ENCODE data around the gene PCDH10. TPM values are rescaled to one million over a fixed set of nuclear protein-coding genes. Genes with fewer than 3 reads are reported as not detected.
"Not testable (repeated sequence)": the region's sequence is repeated elsewhere in the genome, so short reads cannot be mapped to it uniquely, and the experiment has no call there.

The PCDH10 gene
- total RNA-seq, 2 donors from 2014 or later = 0.22 to 0.37 TPM

- H3K4me3 ChIP-seq = no peak overlapping the region
- H3K9ac ChIP-seq (ENCODE audit: low read depth in 2 of 2, low read length in 2 of 2) = no peak overlapping the region
- H3K9me3 ChIP-seq = no peaks in the 10 kb centered on the region
- no peak for DNase-seq
- H3K36me3 ChIP-seq = no peaks in the 10 kb centered on the region
- intact Hi-C loops (cut with DNase I) = no loop called here
- H3K27ac ChIP-seq = no peak overlapping the region
- no peak for TF ChIP-seq CTCF (IDR thresholded peaks at IDR 0.05)
- H3K4me1 ChIP-seq = no peaks in the 10 kb centered on the region
- H3K27me3 ChIP-seq = no peaks in the 10 kb centered on the region
These were observed 40.0 kb downstream of the PCDH10 start for GRCh38 chr4:133189147-133189517.

GRCh38 chr4:133190098-133190497 is 41.0 kb downstream of the PCDH10 start:
- Histone ChIP-seq H3K9ac (ENCODE audit: low read depth in 2 of 2, low read length in 2 of 2) (no peak overlapping the region), H3K27me3 (no peaks in the 10 kb centered on the region), H3K36me3 (no peaks in the 10 kb centered on the region), H3K27ac (no peak overlapping the region), H3K4me1 (no peaks in the 10 kb centered on the region), H3K4me3 (no peak overlapping the region), H3K9me3 (no peaks in the 10 kb centered on the region)
- intact Hi-C loops (cut with DNase I) = no loop called here
- no peak for TF ChIP-seq CTCF (IDR thresholded peaks at IDR 0.05)
- DNase-seq = no peak

GRCh38 chr4:133208694-133209285 is 59.7 kb downstream of the PCDH10 start:
- H3K4me1 ChIP-seq = no peaks in the 10 kb centered on the region
- TF ChIP-seq CTCF (IDR thresholded peaks at IDR 0.05) = no peak
- intact Hi-C loops (cut with DNase I) = no loop called here
- no peak for DNase-seq
- no peaks in the 10 kb centered on the region for H3K36me3 ChIP-seq
- no peaks in the 10 kb centered on the region for H3K9me3 ChIP-seq
- no peak overlapping the region for H3K4me3 ChIP-seq
- no peaks in the 10 kb centered on the region for H3K27me3 ChIP-seq
- no peak overlapping the region for H3K27ac ChIP-seq
- no peak overlapping the region for H3K9ac ChIP-seq (ENCODE audit: low read depth in 2 of 2, low read length in 2 of 2)

GRCh38 chr4:133233922-133234321 is 84.8 kb downstream of the PCDH10 start:
- no peak for TF ChIP-seq CTCF (IDR thresholded peaks at IDR 0.05)
- no peaks in the 10 kb centered on the region for H3K36me3 ChIP-seq
- H3K4me1 ChIP-seq = no peaks in the 10 kb centered on the region
- DNase-seq = no peak
- intact Hi-C loops (cut with DNase I) = no loop called here
- H3K4me3 ChIP-seq = no peak overlapping the region
- no peaks in the 10 kb centered on the region for H3K9me3 ChIP-seq
- H3K9ac ChIP-seq (ENCODE audit: low read depth in 2 of 2, low read length in 2 of 2) = no peak overlapping the region
- H3K27ac ChIP-seq = no peak overlapping the region
- no peaks in the 10 kb centered on the region for H3K27me3 ChIP-seq

GRCh38 chr4:133240451-133240850 is 91.4 kb downstream of the PCDH10 start:
- H3K27me3 ChIP-seq; H3K4me1 ChIP-seq; H3K4me3 ChIP-seq; H3K36me3 ChIP-seq; H3K9me3 ChIP-seq; intact Hi-C loops (cut with DNase I); H3K9ac ChIP-seq (ENCODE audit: low read depth in 2 of 2, low read length in 2 of 2); H3K27ac ChIP-seq; DNase-seq: not testable (repeated sequence)
